ENCODE results near the gene GDNF.
"Not testable (repeated sequence)": the region's sequence is repeated elsewhere in the genome, so short reads cannot be mapped to it uniquely, and the experiment has no call there.

The GDNF gene

GRCh38 chr5:37803487-37803886, 36.4 kb downstream of the GDNF start:
- no peak for TF ChIP-seq CTCF (IDR thresholded peaks at IDR 0.05; ENCODE audit: low read depth, low read length, missing control alignments)
- no peak overlapping the region for H3K4me3 ChIP-seq (replicated peaks; ENCODE audit: low read depth, low read length)

GRCh38 chr5:37801521-37801920, 38.3 kb downstream of the GDNF start:
- no peak for TF ChIP-seq CTCF (IDR thresholded peaks at IDR 0.05; ENCODE audit: low read depth, low read length, missing control alignments)
- H3K4me3 ChIP-seq (replicated peaks; ENCODE audit: low read depth, low read length), result no peak overlapping the region
- no peak for DNase-seq (ENCODE audit: extremely low read depth, low read depth)

More at GRCh38 chr5:37803487-37803886, 36.4 kb downstream of the GDNF start:
- DNase-seq (ENCODE audit: extremely low read depth, low read depth), result no peak

- no peak overlapping the region for H3K4me3 ChIP-seq (replicated peaks; ENCODE audit: low read depth, low read length)
- no peak for TF ChIP-seq CTCF (IDR thresholded peaks at IDR 0.05; ENCODE audit: low read depth, low read length, missing control alignments)
- DNase-seq (ENCODE audit: extremely low read depth, low read depth), result no peak
These were observed 39.9 kb downstream of the GDNF start for GRCh38 chr5:37799865-37800421.

GRCh38 chr5:37796435-37796834, 43.4 kb downstream of the GDNF start:
- DNase-seq (ENCODE audit: extremely low read depth, low read depth); H3K4me3 ChIP-seq (replicated peaks; ENCODE audit: low read depth, low read length): not testable (repeated sequence)

GRCh38 chr5:37795292-37795691, 44.5 kb downstream of the GDNF start:
- not testable (repeated sequence) for H3K4me3 ChIP-seq (replicated peaks; ENCODE audit: low read depth, low read length); DNase-seq (ENCODE audit: extremely low read depth, low read depth)

- no peak overlapping the region for H3K4me3 ChIP-seq (replicated peaks; ENCODE audit: low read depth, low read length)
- no peak for DNase-seq (ENCODE audit: extremely low read depth, low read depth)
- no peak for TF ChIP-seq CTCF (IDR thresholded peaks at IDR 0.05; ENCODE audit: low read depth, low read length, missing control alignments)
These were observed 46.7 kb downstream of the GDNF start for GRCh38 chr5:37792975-37793631.

GRCh38 chr5:37791321-37791720, 48.5 kb downstream of the GDNF start:
- TF ChIP-seq CTCF (IDR thresholded peaks at IDR 0.05; ENCODE audit: low read depth, low read length, missing control alignments), result no peak
- no peak for DNase-seq (ENCODE audit: extremely low read depth, low read depth)
- H3K4me3 ChIP-seq (replicated peaks; ENCODE audit: low read depth, low read length), result no peak overlapping the region

- no peak for DNase-seq (ENCODE audit: extremely low read depth, low read depth)
- no peak overlapping the region for H3K4me3 ChIP-seq (replicated peaks; ENCODE audit: low read depth, low read length)
- TF ChIP-seq CTCF (IDR thresholded peaks at IDR 0.05; ENCODE audit: low read depth, low read length, missing control alignments), result no peak
These were observed 49.9 kb downstream of the GDNF start for GRCh38 chr5:37789991-37790390.
